Activated CD4-positive, alpha-beta T cell treated with anti-CD3 and anti-CD28 coated beads, Interleukin-10, Interleukin-2, amounts not matched to agents 100 ng/mL and 50 ng/mL, durations not matched to agents 16 hours and 8 hours (primary cell): Measurements from ENCODE around the gene PKP1.

Experiments
- DNase-seq: peaks from one replicate; pipeline ENCODE4 v3.0.0-alpha.2; 2020

The PKP1 gene

GRCh38 chr1:201284636-201285035, 1.3 kb downstream of the PKP1 start:
- DNase-seq = no peak

GRCh38 chr1:201285846-201286245, 2.5 kb downstream of the PKP1 start:
- no peak for DNase-seq

GRCh38 chr1:201286445-201286844, 3.1 kb downstream of the PKP1 start:
- no peak for DNase-seq

- DNase-seq = no peak
Measured at GRCh38 chr1:201288007-201288406, 4.7 kb downstream of the PKP1 start.

- no peak for DNase-seq
Measured at GRCh38 chr1:201288765-201289164, 5.5 kb downstream of the PKP1 start.

GRCh38 chr1:201290551-201290950, 7.2 kb downstream of the PKP1 start:
- no peak for DNase-seq

DNA sequence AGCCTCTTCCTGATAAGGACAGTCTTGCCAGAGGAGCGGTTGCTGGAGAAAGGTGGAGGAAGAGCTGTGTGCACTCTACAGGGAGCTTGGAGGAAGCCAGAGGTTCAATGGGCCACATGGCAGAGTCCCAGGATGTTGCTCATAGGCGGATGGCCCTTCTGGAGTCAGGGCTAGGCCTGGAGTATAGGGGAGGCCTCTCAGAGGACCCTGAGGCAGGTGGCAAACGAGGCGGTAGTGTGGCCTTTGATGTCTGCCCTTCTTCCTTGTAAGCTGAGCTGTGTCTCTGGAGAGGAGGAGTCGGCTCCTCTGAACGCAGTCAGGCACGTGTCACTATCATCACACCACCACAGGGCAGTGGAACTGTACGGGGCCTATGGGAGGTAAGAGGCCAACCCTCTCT, 8.6 kb downstream of the PKP1 start:
- DNase-seq = no peak

DNA sequence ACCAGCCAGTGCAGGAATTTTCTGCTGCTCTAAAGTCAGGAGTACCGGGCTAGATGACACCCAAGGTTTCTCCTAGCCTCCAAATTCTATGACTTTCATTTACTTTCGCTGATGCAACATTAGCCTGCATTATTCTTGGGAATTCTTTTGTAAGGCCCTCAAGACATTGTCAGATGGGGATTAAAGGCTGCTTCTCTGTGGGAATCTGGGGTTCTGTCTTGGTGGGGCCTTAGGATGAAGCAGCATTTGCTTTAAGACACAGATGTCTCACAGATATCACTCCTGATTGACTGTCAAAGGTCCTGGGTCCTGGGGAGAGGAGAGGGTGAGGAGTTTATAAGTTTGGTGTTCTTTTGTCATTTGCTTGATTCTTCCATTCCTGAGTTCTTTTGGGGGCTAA, 11.6 kb downstream of the PKP1 start:
- no peak for DNase-seq

- no peak for DNase-seq
Measured at GRCh38 chr1:201295346-201295745, 12.0 kb downstream of the PKP1 start.

DNA sequence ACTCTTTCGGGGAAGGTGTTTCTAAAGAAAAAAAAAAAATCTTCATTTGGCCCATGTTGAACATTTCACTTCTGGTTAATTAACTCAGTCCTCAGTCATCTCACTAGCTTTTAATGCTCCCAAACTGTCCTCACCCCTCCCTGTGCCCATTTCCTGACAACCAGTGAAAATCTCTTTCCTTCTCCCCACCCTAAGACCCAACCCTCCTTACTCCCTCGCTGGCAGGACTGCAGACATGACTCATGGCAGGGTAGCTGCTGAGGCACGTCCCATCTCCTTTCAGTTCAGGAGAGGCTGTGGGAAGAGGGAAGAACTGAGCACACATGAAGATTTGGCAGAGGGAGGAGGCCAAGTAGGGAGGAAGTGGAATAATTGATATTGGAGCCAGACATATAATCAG, 12.6 kb downstream of the PKP1 start:
- no peak for DNase-seq

- no peak for DNase-seq
Measured at GRCh38 chr1:201296352-201296751, 13.0 kb downstream of the PKP1 start.

DNA sequence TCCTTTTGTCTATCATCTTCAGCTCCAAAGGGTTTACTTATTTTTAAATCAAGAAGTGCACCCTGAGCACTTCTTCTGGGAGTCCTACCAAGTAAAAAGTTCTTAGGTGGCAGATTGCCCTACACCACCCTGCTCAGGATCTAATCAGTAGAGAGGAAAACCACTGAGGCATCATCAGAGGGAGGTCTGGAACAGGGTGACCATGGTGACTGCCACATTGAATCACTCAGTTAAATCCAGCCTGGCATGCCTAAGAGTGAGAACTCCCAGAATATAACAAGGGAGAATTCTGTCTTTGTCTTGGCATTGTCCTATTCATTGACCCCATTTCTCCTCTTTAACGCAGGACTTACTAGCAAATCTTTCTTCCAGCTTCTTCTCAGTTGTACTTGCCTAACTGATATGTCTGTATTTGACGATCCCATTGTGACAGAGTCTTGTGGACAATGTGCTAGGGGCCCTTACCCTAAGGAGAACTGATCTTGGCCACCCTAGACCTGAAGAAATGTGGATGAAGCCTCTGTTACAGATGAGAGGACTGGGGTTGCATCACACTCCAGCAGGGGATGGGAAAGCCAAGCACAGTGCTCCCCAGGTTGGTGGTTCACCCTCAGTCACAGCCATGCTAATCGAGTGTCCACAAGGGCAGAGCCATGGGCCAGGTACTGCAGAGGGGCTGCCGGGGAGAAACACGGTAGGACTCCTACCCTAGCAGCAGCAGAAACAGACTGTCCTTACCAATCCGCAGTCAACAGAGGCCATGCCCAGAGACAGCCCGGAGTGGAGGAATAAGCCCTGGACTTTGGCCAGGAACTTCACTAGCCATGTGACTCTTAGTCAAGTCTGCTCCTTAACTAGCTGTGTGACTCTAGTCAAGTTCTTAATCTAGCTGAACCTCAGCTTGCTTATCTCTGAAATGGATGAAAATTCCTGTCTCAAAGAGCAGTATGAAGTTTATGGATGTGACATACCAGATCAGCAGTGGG, 15.4 kb downstream of the PKP1 start:
- DNase-seq = no peak

- no peak for DNase-seq
Measured at GRCh38 chr1:201299968-201300367, 16.7 kb downstream of the PKP1 start.

GRCh38 chr1:201300641-201301040, 17.3 kb downstream of the PKP1 start:
- no peak for DNase-seq

DNA sequence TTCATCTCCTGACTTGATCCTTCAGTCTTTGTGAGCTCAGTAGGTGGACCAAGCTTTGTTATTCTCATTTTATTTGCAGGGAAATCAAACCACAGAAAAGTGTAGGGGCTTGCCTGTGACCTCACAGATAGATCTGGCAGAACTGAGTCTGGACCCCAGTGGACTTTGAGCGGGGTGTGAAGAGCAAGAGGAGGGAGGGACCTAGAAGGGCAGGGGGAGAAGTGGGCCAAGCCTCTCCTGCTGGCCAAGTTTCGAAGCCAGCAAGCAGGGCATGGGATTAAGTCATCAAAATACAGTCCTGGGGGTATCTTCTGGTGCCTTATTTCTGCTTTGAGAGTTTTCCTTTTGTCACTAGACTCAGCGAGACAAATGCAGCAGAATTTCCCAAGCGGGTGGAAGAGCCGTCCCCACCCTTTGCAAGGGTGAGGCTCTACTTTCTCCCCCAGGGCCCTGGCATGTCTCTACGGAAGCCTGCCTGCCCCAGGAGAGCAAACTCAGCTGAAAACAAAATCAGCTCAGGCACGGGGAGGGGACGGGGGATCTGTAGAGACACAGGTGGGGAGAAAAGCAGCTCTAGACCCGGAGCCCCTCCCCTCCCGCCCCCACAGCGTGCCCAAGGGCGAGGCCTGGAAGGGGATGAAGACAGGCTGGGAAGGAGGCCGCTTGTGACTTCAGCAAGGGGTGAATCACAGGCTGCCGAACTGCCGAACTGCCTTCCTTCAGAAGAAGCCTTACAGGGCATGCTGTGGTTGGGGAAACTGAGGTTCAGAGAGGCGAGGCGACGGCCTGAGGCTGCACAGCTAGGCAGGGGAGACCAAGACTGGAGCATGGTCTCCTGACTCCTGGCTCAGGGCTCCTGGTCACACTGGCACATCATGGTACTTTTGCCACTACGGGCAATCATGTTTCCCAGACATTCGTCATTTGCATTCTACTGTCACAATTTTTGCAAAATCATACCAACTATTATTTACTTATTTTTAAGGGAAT, 19.2 kb downstream of the PKP1 start:
- DNase-seq = no peak

GRCh38 chr1:201304126-201304525, 20.8 kb downstream of the PKP1 start:
- DNase-seq = no peak

GRCh38 chr1:201305815-201306214, 22.5 kb downstream of the PKP1 start:
- DNase-seq = no peak

- DNase-seq = no peak
Measured at GRCh38 chr1:201307231-201307630, 23.9 kb downstream of the PKP1 start.

DNA sequence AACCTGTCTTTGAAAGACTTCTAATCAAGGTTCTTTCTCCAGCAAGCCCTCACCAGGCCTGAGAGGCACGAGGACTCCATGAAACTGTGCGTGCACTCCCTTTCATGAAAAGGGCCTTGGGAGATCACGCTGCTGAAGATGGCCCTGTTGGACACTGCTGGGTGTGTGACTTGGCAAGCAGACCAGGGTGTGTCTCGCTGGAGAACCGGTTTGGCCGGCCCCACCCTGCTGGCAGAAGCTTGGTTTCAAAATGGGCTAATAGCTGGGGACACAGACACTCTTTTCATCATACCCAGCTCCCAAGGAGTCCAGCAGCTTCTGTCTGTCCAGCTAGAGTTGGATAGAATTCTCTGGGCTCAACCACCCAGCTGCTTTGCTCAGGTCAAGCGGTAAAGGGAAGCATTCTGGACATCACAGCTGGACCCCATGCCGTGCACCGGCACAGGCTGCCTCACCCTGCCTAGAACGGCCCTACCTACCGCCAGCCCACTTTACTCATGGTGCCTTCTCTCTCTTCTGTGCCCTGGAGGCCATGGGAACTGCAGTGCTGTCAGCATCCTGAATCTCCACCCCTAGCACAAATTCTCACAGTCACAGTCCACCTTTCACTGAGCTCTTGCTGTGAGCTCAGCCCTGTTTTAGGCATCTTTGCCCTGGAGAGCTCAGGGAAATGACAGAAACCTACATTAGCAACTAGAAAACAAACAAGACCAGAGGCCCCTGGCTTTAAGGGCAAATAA, 24.6 kb downstream of the PKP1 start:
- no peak for DNase-seq

GRCh38 chr1:201309416-201309815, 26.1 kb downstream of the PKP1 start:
- peak; percentile 18 for DNase-seq

- DNase-seq = no peak
Measured at GRCh38 chr1:201310251-201310985, 27.1 kb downstream of the PKP1 start.

- DNase-seq = peak; percentile 10
Measured at GRCh38 chr1:201310986-201311355, 27.7 kb downstream of the PKP1 start.
